ENCODE results near the gene NFKBIL1. TPM values are rescaled to one million over a fixed set of nuclear protein-coding genes. Genes with fewer than 3 reads are reported as not detected.

Gene NFKBIL1
- total and polyA plus RNA-seq, 10 of the 15 experiments (the other 5 are each of a cell fraction or from before 2014, with no cell fraction given) = 0.19 to 15.1 (median 7.0) TPM

- TF ChIP-seq ZBTB40 (IDR thresholded peaks at IDR 0.05; ENCODE audit: borderline replicate concordance) (no peak), GABPA (IDR thresholded peaks at IDR 0.05; ENCODE audit: low read depth) (no peak), SMC3 (IDR thresholded peaks at IDR 0.05; ENCODE audit: borderline replicate concordance, low read length) (no peak), NFYA (IDR thresholded peaks at IDR 0.05; ENCODE audit: borderline replicate concordance, low read depth, low read length) (no peak), EED (IDR thresholded peaks at IDR 0.05; ENCODE audit: low read depth) (peak; percentile 65), CEBPB (IDR thresholded peaks at IDR 0.05; ENCODE audit: borderline replicate concordance in 1 of 2, low read depth in 2 of 2, low read length in 2 of 2) (no peak), JUNB (IDR thresholded peaks at IDR 0.05) (no peak), KDM1A (IDR thresholded peaks at IDR 0.05; ENCODE audit: borderline replicate concordance) (no peak), LARP7 (IDR thresholded peaks at IDR 0.05) (no peak), WRNIP1 (IDR thresholded peaks at IDR 0.05; ENCODE audit: borderline replicate concordance, low read depth, low read length) (no peak), ZNF217 (IDR thresholded peaks at IDR 0.05) (no peak), ZBTB33 (IDR thresholded peaks at IDR 0.05) (no peak), SMAD5 (IDR thresholded peaks at IDR 0.05; ENCODE audit: low read depth) (0 out of 2 replicates have a peak, but pooled peaks have one; percentile 38), EP300 (IDR thresholded peaks at IDR 0.05; ENCODE audit: borderline replicate concordance in 1 of 2, control insufficient read depth in 1 of 2, low read depth in 2 of 2, low read length in 2 of 2) (no peak), BACH1 (IDR thresholded peaks at IDR 0.05; ENCODE audit: borderline replicate concordance) (no peak), HDAC2 (IDR thresholded peaks at IDR 0.05) (no peak), ZSCAN29 (IDR thresholded peaks at IDR 0.05) (no peak), POU2F2 (IDR thresholded peaks at IDR 0.05; ENCODE audit: borderline replicate concordance, low read depth, low read length) (no peak), TAF1 (IDR thresholded peaks at IDR 0.05; ENCODE audit: borderline replicate concordance, low read depth, low read length) (peak; percentile 22; the same call in 1 of the 2 replicates), CREB1 (IDR thresholded peaks at IDR 0.05; ENCODE audit: low read depth) (no peak), USF2 (IDR thresholded peaks at IDR 0.05; ENCODE audit: borderline replicate concordance, low read depth, low read length) (no peak), BCL11A (IDR thresholded peaks at IDR 0.05; ENCODE audit: low read depth, low read length) (0 out of 2 replicates have a peak, but pooled peaks have one; percentile 14)
- TF ChIP-seq, protein P1, sequence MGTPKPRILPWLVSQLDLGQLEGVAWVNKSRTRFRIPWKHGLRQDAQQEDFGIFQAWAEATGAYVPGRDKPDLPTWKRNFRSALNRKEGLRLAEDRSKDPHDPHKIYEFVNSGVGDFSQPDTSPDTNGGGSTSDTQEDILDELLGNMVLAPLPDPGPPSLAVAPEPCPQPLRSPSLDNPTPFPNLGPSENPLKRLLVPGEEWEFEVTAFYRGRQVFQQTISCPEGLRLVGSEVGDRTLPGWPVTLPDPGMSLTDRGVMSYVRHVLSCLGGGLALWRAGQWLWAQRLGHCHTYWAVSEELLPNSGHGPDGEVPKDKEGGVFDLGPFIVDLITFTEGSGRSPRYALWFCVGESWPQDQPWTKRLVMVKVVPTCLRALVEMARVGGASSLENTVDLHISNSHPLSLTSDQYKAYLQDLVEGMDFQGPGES (IDR thresholded peaks at IDR 0.05) = no peak
- TF ChIP-seq, protein P2, sequence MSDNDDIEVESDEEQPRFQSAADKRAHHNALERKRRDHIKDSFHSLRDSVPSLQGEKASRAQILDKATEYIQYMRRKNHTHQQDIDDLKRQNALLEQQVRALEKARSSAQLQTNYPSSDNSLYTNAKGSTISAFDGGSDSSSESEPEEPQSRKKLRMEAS (IDR thresholded peaks at IDR 0.05; ENCODE audit: low read depth, low read length) = no peak
These were observed 39.3 kb downstream of the NFKBIL1 start (continued) for GRCh38 chr6:31586599-31587281.
